ENCODE results near the gene SLAMF1. TPM values are rescaled to one million over a fixed set of nuclear protein-coding genes. Genes with fewer than 3 reads are reported as not detected.

The SLAMF1 gene
- polyA plus RNA-seq, 3 donors = 0.13 to 0.65 TPM; not detected in 1

GRCh38 chr1:160622501-160623226 is 24.2 kb downstream of the SLAMF1 start:
- Histone ChIP-seq H3K9me3 (replicated peaks in 1 of 2; ENCODE audit: control insufficient read depth in 1 of 2, insufficient read depth in 1 of 2, low read length in 2 of 2) (no peaks in the 10 kb centered on the region), H4K20me1 (ENCODE audit: insufficient read depth, low read length) (no peaks in the 10 kb centered on the region), H3K36me3 (replicated peaks in 1 of 2; ENCODE audit: control insufficient read depth in 1 of 2, insufficient read depth in 2 of 2, low read length in 2 of 2) (no peaks in the 10 kb centered on the region), H3K4me2 (replicated peaks; ENCODE audit: extremely low read depth, low read length, poor library complexity, severe bottlenecking) (no peak overlapping the region), H2AFZ (ENCODE audit: insufficient read depth, low read depth, low read length, poor library complexity, severe bottlenecking) (no peak overlapping the region), H3K9ac (ENCODE audit: insufficient read depth, low read length, poor library complexity, severe bottlenecking) (no peak overlapping the region), H3K79me2 (ENCODE audit: insufficient read depth, low read length) (no peaks in the 10 kb centered on the region), H3K4me3 (replicated peaks in 1 of 3; ENCODE audit: low read depth in 2 of 3, low read length in 3 of 3) (no peak overlapping the region), H3K4me1 (ENCODE audit: control insufficient read depth in 1 of 2, insufficient read depth in 2 of 2, low read length in 2 of 2) (peaks cover 25 to 32% of the 10 kb centered on the region in 2 donors), H3K27ac (ENCODE audit: low read depth in 1 of 2, low read length in 2 of 2) (no peak overlapping the region), H3K27me3 (ENCODE audit: control insufficient read depth in 2 of 2, insufficient read depth in 2 of 2, low read length in 2 of 2) (no peaks in the 10 kb centered on the region)
- WGBS (ENCODE audit: insufficient coverage) = 100% methylated on average over 2 of the region's 5 CpGs
- peaks cover 0 to 4% (median 2%) of the 10 kb centered on the region in 7 donors for H3K9me3 Mint-ChIP-seq
- intact Hi-C loops (cut with micrococcal nuclease) = no loop called here
- peaks cover 0 to 3% (median 0%) of the 10 kb centered on the region in 3 donors for H3K27me3 Mint-ChIP-seq (ENCODE audit: low read depth in 3 of 3)
- TF ChIP-seq CTCF (IDR thresholded peaks at IDR 0.05) = no peak
- no peaks in the 10 kb centered on the region for H3K36me3 Mint-ChIP-seq
- peaks cover 35% of the 10 kb centered on the region for H3K4me1 Mint-ChIP-seq
- no peak for DNase-seq
- no peak overlapping the region for H3K27ac Mint-ChIP-seq
- H3K4me3 Mint-ChIP-seq = no peak overlapping the region

- no peaks in the 10 kb centered on the region for H3K36me3 ChIP-seq (replicated peaks in 1 of 2; ENCODE audit: control insufficient read depth in 1 of 2, insufficient read depth in 2 of 2, low read length in 2 of 2)
- peaks cover 24 to 28% of the 10 kb centered on the region in 2 donors for H3K4me1 ChIP-seq (ENCODE audit: control insufficient read depth in 1 of 2, insufficient read depth in 2 of 2, low read length in 2 of 2)
- 48% methylated on average over 5 of the region's 8 CpGs for WGBS (ENCODE audit: insufficient coverage)
- no peak overlapping the region for H2AFZ ChIP-seq (ENCODE audit: insufficient read depth, low read depth, low read length, poor library complexity, severe bottlenecking)
- no peaks in the 10 kb centered on the region for H3K27me3 ChIP-seq (ENCODE audit: control insufficient read depth in 2 of 2, insufficient read depth in 2 of 2, low read length in 2 of 2)
- H3K9ac ChIP-seq (ENCODE audit: insufficient read depth, low read length, poor library complexity, severe bottlenecking) = no peak overlapping the region
- DNase-seq = no peak
- H4K20me1 ChIP-seq (ENCODE audit: insufficient read depth, low read length) = no peaks in the 10 kb centered on the region
- no peaks in the 10 kb centered on the region for H3K9me3 ChIP-seq (replicated peaks in 1 of 2; ENCODE audit: control insufficient read depth in 1 of 2, insufficient read depth in 1 of 2, low read length in 2 of 2)
- peaks cover 0 to 4% (median 2%) of the 10 kb centered on the region in 7 donors for H3K9me3 Mint-ChIP-seq
- H3K79me2 ChIP-seq (ENCODE audit: insufficient read depth, low read length) = no peaks in the 10 kb centered on the region
- peaks cover 0 to 2% (median 0%) of the 10 kb centered on the region in 3 donors for H3K27me3 Mint-ChIP-seq (ENCODE audit: low read depth in 3 of 3)
- no peaks in the 10 kb centered on the region for H3K36me3 Mint-ChIP-seq
- intact Hi-C loops (cut with micrococcal nuclease) = no loop called here
- no peak overlapping the region for H3K4me2 ChIP-seq (replicated peaks; ENCODE audit: extremely low read depth, low read length, poor library complexity, severe bottlenecking)
- peaks cover 33% of the 10 kb centered on the region for H3K4me1 Mint-ChIP-seq
- H3K27ac Mint-ChIP-seq = peak overlapping the region in 3 of 7 donors; percentile 10 to 66 (median 10)
- TF ChIP-seq CTCF (IDR thresholded peaks at IDR 0.05) = no peak
- no peak overlapping the region for H3K4me3 ChIP-seq (replicated peaks in 1 of 3; ENCODE audit: low read depth in 2 of 3, low read length in 3 of 3)
- peak overlapping the region in 1 of 2 donors; percentile 33 for H3K4me3 Mint-ChIP-seq
- H3K27ac ChIP-seq (ENCODE audit: low read depth in 1 of 2, low read length in 2 of 2) = no peak overlapping the region
These were observed 25.0 kb downstream of the SLAMF1 start for GRCh38 chr1:160621633-160622413.

All from CD14-positive monocyte (primary cell).